ENCODE measurements around the gene AKAP13.

Gene AKAP13

DNA sequence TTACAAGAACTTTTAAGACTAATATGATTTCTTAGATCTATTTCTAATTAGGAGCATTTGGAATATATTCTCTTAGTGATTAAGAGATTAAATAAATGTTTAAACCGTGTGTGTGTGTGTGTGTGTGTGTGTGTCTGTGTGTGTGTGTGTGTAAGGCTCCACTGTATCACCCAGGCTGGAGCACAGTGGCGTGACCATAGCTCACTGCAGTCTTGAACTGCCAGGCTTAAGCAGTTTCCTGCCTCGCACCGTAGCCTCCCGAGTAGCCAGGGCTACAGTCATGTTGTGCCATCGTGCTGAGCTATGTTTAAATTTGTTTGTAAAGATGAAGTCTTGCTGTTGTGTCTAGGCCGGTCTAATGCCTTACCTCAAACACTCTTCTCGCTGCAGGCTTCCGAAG, 305.0 kb downstream of the AKAP13 start:
- no peak for DNase-seq

DNA sequence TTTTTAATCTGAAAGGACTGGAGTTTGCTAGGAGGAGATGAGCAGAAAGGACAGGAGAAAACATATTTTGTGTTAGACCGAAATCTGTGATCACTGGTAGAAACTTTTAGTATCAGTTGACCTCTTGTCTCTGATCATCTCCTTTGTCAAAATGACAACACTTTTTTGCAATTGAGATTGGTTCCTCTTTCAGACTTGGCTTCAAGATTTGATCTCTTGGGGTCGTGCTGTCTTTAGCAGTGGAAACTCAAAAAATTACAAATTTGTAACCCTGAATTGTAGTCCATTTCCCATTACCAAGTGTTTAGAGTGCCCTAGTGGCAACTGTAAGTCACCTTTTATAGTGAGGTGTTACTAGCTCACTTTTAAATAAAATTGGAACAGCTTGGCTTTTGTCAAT, 306.9 kb downstream of the AKAP13 start:
- DNase-seq = no peak

DNA sequence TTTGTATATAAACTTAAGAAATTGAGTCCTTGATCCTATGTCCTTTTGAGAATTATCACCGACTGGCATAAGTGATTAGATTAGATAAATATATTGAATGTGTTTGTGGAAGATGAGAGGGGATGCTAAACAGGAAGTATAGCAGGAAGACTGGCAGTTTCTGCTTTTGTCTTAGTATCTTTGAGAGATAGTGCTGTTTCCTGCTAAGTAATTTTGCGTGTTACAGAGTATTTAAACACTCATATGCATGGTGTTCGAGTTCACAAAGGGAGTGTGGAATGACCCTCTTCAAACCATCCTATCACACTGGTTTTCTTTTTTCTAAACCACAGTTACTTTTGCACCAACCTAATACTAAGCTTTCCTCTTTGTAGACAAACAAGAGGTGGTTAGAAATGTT, 308.3 kb downstream of the AKAP13 start:
- no peak for DNase-seq

DNA sequence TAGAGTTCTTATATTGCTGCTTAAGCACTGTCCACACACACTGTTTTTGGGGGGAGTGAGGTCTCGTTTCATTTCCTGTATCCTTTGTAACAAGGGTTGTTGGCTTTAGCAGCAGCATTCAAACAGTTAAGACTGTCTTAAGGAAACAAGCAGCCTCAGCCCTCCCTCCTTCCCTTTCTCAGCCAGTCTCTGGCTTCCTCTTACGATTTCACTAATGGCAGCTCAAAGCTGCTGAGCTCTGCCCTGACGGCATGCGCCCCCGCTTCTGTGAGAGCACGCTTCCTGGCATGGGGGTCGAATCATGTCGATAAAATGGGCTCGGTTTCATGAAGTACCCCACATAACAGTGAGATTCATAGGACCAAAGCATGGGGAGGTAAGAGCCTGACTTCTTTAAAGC, 309.3 kb downstream of the AKAP13 start:
- peak; percentile 84 for DNase-seq

DNA sequence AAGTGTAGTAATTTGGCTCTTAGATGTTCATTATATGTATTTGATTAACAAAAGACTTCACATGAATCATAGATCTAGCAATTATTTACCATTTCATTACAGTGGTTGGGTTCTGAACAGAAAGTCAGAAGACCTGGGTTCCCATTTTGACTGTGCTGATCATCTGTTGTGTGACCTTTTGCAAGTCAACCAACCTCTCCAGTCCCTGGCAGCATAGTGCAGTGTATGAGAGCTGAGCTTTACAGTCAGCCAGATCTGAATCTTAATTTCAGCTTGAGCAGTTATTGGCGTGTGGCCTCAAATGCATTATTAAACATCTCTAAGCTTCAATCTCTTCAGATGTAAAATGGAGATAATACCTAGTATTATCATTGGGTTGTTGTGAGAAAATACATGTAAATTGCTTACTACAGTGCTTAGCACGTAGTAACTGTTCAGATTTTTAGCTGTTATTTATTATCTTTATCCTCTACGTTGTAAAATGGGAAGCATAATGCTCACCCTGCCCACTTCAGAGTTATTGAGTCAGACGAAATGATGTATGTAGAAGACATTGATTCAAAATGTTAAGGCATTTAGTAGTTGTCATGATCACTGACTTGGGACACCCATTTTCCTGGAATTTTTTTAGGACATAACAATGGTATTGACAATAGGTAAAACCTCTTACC, 310.3 kb downstream of the AKAP13 start:
- peak; percentile 78 for DNase-seq

DNA sequence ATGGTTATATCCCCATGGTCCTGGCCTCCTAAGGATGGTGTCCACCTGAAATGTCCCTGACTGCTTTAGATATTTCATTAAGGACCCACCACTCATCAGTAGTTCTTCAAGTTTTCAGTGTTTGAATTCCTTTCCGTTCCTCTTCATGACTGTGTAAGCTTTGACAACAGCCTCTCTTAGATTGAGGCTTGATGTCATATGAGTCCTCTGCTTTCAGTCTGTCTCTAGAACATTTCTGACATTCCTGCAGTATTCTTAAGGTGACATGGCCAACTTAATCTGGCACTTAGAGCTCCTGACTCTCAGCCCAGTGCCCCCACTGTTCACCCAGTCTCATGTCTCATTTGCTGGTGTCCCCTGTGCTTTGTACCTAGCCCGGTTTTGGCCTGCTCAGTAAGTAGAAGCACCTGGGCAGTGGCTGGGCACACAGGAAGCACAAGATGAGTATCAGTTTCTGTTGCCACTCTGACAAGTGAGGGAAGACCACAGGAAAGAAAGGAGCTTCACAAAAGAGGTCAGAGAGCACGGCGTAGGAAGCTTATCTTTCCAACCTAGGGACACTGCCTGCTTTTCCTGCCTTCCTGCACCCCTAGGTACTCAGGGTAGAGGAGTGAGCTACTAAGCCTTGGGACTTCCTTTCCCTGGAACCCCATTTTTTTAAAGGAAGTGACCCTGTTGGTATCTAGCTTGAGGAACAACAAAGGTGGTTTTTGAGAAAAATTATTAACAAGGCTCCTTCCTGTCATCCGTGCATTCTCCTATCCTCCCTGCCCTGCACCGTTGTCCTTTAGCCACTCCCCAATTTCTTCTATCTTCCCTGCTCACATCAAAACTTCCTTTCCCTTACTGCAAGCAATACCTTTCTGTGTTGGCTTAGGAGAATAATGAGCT, 311.2 kb downstream of the AKAP13 start:
- DNase-seq = peak; percentile 69

DNA sequence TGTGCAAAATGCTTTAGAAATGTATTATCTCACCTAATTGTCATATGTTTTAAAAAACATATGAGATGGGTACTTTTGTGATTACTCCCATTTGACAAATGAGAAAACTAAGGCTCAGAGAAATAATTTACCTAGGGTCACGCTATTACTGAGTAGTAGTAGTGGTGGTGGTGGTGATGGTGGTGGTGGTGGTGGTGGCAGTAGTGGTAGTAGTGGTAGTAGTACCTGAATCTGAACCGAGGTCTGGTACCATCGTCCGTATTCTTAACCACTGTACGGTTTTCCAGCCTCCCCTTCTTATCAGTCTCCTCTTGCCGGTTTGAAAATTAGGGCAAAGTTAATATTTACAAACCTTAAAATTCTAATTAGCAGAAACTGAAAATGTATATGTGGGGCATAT, 311.9 kb downstream of the AKAP13 start:
- DNase-seq = no peak

DNA sequence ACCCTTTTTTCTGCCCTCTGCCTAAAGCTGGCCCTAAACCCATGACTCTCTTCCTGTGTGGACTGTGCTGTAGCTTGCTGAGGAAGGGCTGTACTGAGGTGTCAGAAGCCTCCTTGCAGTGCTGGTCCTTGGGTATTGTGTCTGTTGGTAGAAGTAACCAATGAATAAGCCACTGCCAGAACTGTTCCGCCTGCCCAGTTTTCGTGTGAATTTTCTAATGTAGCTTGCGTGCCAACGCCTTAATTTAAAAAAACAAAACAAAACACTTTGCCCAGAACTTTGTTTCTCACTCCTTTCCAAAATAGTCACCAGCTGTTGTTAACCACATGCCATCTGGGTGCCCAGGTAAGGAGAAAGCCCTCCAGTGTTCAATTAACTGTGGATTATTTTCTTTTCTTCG, 312.5 kb downstream of the AKAP13 start:
- DNase-seq = peak; percentile 76

DNA sequence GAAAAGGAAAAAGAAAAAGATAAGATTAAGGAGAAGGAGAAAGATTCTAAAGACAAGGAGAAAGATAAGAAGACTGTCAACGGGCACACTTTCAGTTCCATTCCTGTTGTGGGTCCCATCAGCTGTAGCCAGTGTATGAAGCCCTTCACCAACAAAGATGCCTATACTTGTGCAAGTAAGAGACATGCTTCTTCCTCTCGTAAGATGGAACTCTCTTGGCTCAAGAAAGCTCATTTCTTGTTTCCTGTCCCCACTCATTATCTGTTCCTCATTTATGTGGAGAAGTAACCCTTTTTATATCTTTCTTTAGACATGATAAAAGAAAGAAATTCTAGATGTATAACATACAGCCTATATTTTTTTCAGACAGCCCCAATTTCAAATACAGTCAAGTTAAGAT, 312.9 kb downstream of the AKAP13 start:
- no peak for DNase-seq

DNA sequence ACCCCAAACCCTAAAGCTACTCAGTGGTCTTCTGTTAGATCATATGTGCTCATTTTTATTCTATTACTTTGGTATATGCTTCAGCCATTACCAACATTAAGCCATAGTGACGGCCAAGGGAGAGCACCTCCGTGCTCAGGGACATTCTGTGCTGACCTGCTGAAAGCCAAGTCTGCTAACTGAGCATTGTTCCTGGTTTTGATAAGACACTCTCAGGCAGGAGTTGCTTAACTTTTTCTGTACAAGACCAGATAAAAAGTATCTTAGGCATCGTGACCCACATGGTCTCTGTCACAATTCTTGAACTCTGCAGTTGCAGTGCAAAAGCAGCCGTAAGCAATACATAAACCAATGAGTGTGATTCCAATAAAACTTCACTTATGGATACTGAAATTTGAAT, 313.7 kb downstream of the AKAP13 start:
- no peak for DNase-seq

DNA sequence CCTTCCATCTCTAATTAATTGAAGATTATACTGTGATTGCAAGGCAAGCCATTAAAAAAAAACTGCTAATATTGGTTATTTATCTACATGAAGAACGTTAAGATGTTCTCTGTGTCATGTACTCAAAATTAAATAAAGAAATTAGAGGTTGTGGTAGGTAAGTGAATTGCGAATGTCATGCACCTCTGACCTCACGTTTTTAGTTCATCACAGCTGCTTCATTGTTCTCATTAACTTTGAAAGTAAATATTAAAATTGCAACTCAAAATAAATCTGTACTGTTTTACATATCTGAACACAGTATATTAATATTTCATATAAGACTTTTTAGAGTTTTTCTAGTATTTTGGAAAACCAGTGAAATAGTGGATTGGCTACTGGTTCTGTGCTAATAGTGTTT, 320.4 kb downstream of the AKAP13 start:
- DNase-seq = no peak

DNA sequence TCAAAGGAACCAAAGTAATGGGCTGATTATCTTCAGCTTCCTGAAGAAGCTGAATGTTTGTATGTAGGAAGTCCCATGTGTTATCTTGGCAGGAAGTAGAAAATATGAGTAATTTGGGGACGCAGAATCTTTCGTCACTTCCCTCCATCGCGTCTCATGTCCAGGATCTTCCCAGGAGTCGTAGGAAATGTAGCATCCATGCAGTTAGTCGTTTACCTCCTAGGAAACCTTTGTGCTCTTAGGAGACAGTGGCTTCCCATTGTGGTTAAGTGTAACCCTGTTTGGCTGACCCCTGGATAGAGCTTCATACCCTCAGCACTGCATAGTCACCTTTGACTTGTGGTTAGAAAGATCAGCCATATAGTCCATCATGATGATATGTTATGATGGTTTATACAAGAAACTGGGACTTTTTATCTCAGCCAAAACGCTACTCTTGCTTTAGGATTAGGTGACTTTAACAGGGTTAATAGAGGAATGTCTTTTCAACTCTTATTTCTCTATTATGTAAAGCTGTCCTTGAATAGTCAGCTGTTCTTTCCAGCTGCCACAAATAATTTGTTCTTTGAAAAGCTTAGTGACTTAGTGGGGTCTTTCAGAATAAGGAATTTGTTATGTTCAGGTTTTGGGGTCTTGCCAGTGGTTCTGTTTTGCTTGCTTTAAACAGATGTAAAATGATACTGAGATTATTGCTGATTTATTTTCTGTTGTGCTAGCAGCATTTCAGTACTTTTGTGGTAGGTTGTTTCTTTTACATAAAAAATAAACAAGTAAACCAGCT, 322.1 kb downstream of the AKAP13 start:
- DNase-seq = peak; percentile 72

DNA sequence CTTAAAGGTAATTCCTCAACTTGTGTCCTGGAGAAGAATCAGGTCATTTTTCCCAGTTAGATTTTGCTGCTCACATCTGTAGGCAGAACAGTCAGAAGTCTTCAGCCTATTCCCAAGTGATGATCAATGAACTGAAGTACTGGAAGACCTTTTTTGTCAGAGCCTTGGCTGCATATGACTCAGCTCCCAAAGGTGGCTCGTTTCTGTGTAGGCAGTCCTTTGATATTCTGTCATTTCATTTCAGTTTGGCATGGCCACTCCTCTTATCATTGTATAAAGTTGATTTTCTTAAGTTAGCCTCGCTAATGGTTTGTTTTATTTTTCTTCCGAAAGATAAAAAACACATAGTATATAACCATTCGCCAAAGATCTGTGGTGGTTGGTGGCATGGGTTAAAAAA, 323.7 kb downstream of the AKAP13 start:
- peak; percentile 75 for DNase-seq

DNA sequence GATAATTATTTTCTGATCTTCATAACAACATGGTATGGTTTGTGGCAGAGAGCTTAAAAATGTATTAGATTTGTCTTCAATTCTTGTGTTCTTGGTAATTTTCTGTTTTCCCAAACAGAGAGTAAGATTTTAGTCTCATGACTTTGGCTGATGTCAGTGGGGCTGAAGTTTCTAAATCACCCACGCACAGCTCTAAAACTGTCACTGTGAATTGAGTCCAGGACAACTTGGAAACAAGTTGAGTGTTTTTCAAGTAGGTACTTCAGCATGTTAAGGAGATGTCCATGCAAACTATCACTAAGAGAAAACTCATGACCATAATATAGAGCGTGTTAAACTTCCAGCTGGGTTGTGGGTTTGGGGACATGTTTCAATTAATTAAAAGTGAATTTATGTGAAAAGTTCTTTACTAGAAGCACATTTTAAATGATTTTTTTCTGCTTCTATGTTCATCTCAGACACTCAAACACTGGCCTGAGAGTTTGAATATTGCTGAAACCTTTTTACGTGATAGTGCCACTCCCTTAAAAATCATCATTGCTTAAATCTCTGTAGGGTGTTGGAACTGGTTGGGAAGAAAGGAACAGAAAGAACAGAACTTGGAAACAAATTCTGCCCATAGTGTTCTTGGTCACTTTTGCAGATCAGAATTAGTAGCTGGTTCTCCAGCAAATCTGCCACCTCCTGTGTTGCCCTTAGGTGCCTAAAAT, 324.5 kb downstream of the AKAP13 start:
- DNase-seq = no peak

DNA sequence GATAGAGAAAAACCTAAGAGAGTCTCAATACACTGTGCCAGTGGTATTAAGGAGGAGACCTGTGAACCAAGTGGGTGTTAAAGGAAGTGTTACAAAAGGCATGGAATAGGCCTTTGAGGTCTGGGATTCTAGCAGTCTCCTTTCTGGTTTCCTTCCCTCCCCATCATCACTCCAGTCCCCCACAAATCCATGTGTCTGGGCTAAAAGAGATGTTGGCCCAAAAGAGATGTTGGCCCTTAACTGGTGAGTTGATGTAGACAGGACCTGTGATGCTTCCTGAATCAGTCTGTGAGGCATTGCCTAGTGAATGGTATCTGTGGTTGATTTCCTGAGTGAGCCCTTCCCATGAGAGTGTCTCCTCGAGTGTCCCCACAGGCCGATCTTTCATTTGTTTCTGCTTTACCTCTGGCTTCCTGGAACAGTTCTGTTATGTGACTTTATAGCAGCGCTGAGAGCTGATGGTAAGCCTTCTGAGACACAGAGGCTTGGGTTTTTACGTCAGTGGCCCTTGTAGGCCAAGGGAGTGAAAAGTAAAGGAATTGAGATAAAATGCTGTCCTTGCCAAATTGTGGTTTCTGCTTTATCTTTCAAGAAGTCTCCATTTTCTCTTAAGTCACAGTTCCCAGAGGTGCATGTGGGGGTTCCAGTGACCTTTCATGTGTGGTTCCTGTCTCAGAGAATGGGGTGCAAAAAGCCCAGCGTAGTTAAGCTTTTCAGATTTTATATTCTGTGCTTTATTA, 326.5 kb downstream of the AKAP13 start:
- DNase-seq = peak; percentile 78

DNA sequence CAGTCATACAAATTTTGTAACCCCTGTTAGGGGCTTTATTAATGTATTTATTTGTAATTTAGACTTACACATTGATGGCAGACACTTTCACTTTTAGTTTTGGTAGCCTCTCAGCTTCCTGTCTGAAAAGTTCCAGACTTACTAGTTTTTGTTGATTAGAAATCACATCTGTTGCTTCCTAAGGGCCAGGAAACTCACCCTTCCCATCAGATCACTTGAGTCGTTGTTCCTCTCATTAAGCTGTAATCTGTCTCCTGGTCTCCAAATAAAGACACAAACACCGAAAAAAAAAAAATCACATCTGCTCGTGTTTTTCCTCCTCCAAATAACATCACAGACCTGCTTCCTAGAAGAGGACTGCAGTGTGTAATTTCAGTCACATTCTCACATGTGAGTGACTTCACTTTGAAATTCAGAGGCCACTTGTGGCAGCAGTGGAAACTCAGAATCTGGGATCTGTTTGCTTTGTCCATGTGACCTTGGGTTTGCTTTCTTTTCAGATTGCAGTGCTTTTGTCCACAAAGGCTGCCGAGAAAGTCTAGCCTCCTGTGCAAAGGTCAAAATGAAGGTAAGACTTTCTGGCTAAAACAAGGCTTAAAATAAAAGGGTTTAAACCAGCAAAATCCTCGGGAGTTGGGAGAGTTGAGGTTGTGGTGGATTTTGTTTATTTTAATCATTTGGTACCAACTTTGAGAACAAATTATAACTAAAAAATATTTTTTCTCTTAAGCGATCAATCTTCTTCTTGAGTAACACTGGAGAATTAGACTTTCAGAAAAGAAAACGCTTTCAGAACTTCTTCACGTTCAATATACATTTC, 327.3 kb downstream of the AKAP13 start:
- DNase-seq = no peak

DNA sequence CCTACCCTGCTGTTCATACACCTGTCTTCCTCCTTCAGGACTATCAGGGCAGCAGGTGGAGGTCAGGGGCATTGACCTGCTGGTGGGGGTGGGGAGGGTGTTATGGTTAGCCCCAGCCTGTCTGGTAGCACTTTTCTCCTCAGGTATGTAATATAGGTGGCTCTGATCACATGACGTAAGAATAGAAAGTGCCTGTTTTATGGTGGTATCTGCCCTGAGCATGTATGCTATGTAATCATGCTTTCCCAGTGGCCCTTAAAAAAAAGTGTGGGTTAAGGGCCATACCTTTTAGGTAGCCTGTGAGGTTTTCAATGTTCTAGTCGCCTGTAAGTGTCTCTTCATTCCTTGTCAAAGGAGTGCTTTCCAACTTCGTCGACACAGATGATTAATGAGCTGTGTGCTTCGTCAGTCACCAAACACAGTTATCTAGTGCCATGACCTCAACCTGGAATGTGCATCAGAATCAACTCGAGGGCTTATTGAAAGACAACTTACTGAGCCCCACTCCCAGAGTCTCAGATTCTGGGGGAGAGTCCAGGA, 328.1 kb downstream of the AKAP13 start:
- DNase-seq = no peak

DNA sequence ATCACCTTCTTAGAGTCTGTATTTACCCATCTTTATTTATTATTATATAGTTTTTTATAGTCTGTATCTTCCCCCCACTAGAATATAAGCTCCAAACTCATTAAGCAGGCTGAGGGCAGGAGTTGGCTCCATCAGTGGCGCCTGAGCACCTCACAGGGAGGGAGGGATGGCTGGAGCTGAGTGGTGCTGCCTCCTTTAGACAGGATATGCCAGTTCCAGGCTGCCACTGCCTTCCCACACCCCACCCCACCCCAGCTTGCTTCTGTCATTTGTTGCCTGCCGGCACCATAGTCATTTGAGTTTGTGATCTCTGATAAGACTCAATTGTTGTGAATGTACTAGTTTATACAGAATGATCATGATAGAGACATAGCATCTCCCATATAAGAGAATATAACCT, 328.8 kb downstream of the AKAP13 start:
- no peak for DNase-seq

DNA sequence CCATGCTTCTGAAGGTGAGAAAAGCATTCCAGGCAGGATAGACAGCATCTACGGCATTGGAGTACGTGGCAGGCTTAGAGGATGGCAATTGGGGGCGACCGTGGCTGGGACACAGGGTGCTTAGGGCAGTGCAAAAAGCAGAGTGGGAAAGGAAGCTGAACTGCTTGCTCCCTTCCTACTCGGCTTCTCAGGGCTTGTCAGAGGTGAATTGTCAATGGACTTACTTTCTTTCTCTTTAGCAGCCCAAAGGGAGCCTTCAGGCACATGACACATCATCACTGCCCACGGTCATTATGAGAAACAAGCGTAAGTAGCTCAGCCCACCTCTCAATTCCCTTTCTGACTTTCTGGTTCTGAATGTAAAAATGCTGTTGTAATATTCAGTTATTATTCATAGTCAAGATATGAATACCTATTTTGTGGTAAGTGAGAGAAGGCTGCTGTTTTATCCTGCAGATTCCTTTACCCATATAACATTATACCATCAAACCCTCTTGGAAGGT, 330.0 kb downstream of the AKAP13 start:
- peak; percentile 71 for DNase-seq

DNA sequence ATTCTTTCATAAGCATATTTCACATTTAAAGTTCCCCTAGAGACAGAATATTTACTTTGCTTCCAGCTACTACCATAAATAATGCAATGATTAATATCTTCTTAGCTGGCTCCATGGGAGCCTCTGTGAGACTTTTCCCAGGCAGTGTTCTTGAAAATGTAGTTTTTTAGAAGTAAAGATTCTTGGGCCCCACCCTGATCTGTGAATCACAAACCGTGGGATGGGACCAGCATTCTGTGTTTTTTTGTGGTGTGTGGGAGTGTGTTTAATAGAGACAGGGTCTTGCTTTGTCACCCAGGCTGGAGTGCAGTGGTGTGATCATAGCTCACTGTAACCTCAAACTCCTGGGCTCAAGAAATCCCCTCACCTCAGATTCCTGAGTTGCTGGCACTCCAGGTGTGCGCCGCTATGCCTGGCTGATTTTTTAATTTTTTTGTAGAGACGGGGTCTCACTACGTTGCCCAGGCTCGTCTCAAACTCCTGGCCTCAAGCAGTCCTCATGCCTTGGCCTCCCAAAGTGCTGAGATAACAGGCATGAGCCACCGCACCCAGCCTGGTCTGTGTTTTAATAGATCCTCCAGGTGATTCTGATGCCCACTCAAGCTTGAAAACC, 331.3 kb downstream of the AKAP13 start:
- peak; percentile 72 for DNase-seq
